ENCODE results near the gene KRT72. TPM values are rescaled to one million over a fixed set of nuclear protein-coding genes. Genes with fewer than 3 reads are reported as not detected.

KRT72 gene
- total RNA-seq, 1 experiment from 2014 or later = not detected

DNA sequence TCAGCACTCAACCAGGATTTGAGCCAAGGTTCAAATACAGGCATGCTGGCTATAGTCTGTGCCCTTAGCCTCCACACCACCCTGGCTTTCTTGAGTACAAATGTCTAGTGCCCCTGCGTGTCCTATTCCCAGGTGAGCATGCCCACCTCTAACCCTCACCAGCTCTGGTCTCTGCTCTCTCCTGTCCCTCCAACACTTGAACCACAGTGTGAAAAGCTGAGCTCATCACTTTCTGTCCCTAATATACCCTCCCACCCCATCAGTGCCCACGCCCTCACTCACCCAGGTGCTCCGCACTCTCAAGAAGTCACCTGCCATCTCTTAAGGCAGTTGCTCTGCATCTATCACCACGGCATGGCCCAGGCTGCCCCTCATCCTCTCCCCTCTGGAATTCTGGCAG, 41.3 kb downstream of the KRT72 start:
- H3K9ac ChIP-seq (ENCODE audit: low read length) = no peak overlapping the region
- intact Hi-C loops (cut with micrococcal nuclease) = no loop called here
- H3K4me1 ChIP-seq (ENCODE audit: insufficient read depth, low read length) = no peaks in the 10 kb centered on the region
- ChIA-PET CTCF (no interaction called here), POLR2A (ENCODE audit: unreplicated experiment) (no interaction called here)
- H3K9me2 ChIP-seq (replicated peaks; ENCODE audit: low read length) = no peaks in the 10 kb centered on the region
- ATAC-seq (no peak), DNase-seq (no peak)
- no peaks in the 10 kb centered on the region for H4K20me1 ChIP-seq (ENCODE audit: low read length)
- no peak overlapping the region for H3K27ac ChIP-seq (ENCODE audit: low read length)
- peaks cover 35% of the 10 kb centered on the region for H3K27me3 ChIP-seq (ENCODE audit: low read length)
- H2AFZ ChIP-seq (ENCODE audit: low read length) = no peak overlapping the region
- H3F3A ChIP-seq (ENCODE audit: low read length, unreplicated experiment) = no peaks in the 10 kb centered on the region
- H3K79me2 ChIP-seq (ENCODE audit: low read length) = no peaks in the 10 kb centered on the region
- no peaks in the 10 kb centered on the region for H3K9me3 ChIP-seq (ENCODE audit: low read length)
- BruUV-seq (replicated peaks) = no TSS peak
- no peak overlapping the region for H3K4me2 ChIP-seq (ENCODE audit: low read length)
- H3K4me3 ChIP-seq (ENCODE audit: low read length) = no peak overlapping the region
- TF ChIP-seq EZH2phosphoT487 (IDR thresholded peaks at IDR 0.05; ENCODE audit: borderline replicate concordance, low read length) (no peak), CTCF (conservative IDR thresholded peaks at IDR 0.05; ENCODE audit: low read depth, low read length) (no peak), EZH2 (IDR thresholded peaks at IDR 0.05; ENCODE audit: low read length, unreplicated experiment) (no peak)
- H3K36me3 ChIP-seq (ENCODE audit: low read depth, low read length) = no peaks in the 10 kb centered on the region

DNA sequence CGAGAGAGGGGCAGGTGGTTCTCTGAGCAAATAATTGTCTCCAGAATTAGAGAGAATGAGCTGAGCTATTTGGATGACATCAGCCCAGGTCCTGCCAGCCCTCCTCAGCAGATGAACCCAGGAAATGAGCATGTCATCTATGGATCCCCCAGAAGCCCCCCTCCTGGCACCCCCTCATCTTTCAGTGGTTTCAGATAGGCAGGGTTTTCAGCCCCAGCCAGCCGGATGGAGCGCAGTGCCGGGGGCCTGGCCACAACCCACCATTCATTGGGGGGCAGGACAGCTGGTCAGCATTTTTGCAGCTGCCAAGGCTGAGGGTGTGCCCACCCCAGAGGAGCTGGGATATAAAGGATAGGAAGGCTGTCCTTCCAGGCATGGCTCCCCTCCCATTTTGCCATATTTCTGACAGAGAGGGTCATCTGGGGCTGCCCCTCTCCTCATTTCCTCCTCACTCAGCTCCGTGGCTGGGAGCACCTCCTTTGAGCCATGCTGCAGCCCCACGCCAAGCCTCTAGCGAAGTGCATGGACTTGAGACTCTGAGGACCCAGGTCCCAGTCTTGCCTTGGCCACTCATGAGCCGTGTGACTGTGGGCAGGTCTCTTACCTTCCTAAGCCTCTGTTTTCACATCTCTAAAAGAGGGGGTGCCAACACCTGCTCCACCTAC, 42.4 kb downstream of the KRT72 start:
- Histone ChIP-seq H3K9me3 (ENCODE audit: low read length) (no peaks in the 10 kb centered on the region), H3K27me3 (ENCODE audit: low read length) (peaks cover 40% of the 10 kb centered on the region), H3K36me3 (ENCODE audit: low read depth, low read length) (no peaks in the 10 kb centered on the region), H2AFZ (ENCODE audit: low read length) (no peak overlapping the region), H3K9me2 (replicated peaks; ENCODE audit: low read length) (no peaks in the 10 kb centered on the region), H3K4me1 (ENCODE audit: insufficient read depth, low read length) (no peaks in the 10 kb centered on the region), H3K4me2 (ENCODE audit: low read length) (no peak overlapping the region), H3F3A (ENCODE audit: low read length, unreplicated experiment) (no peaks in the 10 kb centered on the region), H4K20me1 (ENCODE audit: low read length) (no peaks in the 10 kb centered on the region), H3K27ac (ENCODE audit: low read length) (no peak overlapping the region), H3K4me3 (ENCODE audit: low read length) (no peak overlapping the region), H3K9ac (ENCODE audit: low read length) (no peak overlapping the region), H3K79me2 (ENCODE audit: low read length) (no peaks in the 10 kb centered on the region)
- CTCF ChIA-PET = no interaction called here
- TF ChIP-seq CTCF (conservative IDR thresholded peaks at IDR 0.05; ENCODE audit: low read depth, low read length) (no peak), EZH2 (IDR thresholded peaks at IDR 0.05; ENCODE audit: low read length, unreplicated experiment) (no peak), EZH2phosphoT487 (IDR thresholded peaks at IDR 0.05; ENCODE audit: borderline replicate concordance, low read length) (no peak)
- BruUV-seq (replicated peaks) = no TSS peak
- POLR2A ChIA-PET (ENCODE audit: unreplicated experiment) = no interaction called here
- intact Hi-C loops (cut with micrococcal nuclease) = no loop called here
- ATAC-seq (no peak), DNase-seq (no peak)

DNA sequence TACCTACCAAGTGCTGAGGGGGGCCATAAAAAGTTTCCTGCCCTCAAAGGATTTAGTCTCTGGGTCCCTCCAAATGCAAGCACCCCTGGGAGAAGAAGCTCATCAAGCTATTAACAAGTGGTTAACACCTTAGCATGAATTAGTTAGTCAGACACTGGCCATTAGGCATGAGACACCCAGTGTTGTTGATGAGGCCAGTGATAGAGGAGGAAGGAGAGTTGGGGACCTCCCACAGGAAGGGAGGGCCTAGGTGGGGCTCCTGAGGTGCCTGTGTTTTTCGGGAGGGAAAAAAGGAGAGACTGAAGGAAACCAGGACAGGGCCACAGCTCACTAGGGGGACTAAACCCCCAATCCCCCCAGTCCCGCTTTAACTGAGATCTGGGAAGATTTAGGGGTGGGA, 43.8 kb downstream of the KRT72 start:
- H3K4me2 ChIP-seq (ENCODE audit: low read length) = no peak overlapping the region
- no peaks in the 10 kb centered on the region for H3K4me1 ChIP-seq (ENCODE audit: insufficient read depth, low read length)
- no peaks in the 10 kb centered on the region for H3K9me2 ChIP-seq (replicated peaks; ENCODE audit: low read length)
- H3K9ac ChIP-seq (ENCODE audit: low read length) = no peak overlapping the region
- H3K27ac ChIP-seq (ENCODE audit: low read length) = no peak overlapping the region
- no peaks in the 10 kb centered on the region for H3K36me3 ChIP-seq (ENCODE audit: low read depth, low read length)
- TF ChIP-seq EZH2phosphoT487 (IDR thresholded peaks at IDR 0.05; ENCODE audit: borderline replicate concordance, low read length) = no peak
- no peak for TF ChIP-seq EZH2 (IDR thresholded peaks at IDR 0.05; ENCODE audit: low read length, unreplicated experiment)
- TF ChIP-seq CTCF (conservative IDR thresholded peaks at IDR 0.05; ENCODE audit: low read depth, low read length) = no peak
- intact Hi-C loops (cut with micrococcal nuclease) = no loop called here
- H3F3A ChIP-seq (ENCODE audit: low read length, unreplicated experiment) = no peaks in the 10 kb centered on the region
- H3K4me3 ChIP-seq (ENCODE audit: low read length) = no peak overlapping the region
- H2AFZ ChIP-seq (ENCODE audit: low read length) = no peak overlapping the region
- ChIA-PET POLR2A (ENCODE audit: unreplicated experiment) (no interaction called here), CTCF (no interaction called here)
- H3K27me3 ChIP-seq (ENCODE audit: low read length) = peaks cover 48% of the 10 kb centered on the region
- ATAC-seq (no peak), DNase-seq (no peak)
- no peaks in the 10 kb centered on the region for H4K20me1 ChIP-seq (ENCODE audit: low read length)
- H3K9me3 ChIP-seq (ENCODE audit: low read length) = no peaks in the 10 kb centered on the region
- no TSS peak for BruUV-seq (replicated peaks)
- H3K79me2 ChIP-seq (ENCODE audit: low read length) = no peaks in the 10 kb centered on the region
